HG03039 (cell line): ENCODE results near the gene CORO2B.

Experiments
- ATAC-seq: cut with Tn5 transposase; IDR thresholded peaks from one replicate; pipeline ENCODE4 v1.9.1; 2021; ENCODE audit warnings: mild to moderate bottlenecking, moderate library complexity; ENCODE audit not compliant: unreplicated experiment

The CORO2B gene

GRCh38 chr15:68553994-68554720, 24.6 kb upstream of the CORO2B start:
- ATAC-seq, result no peak

GRCh38 chr15:68554721-68555678, 23.8 kb upstream of the CORO2B start:
- no peak for ATAC-seq

GRCh38 chr15:68555679-68556037, 23.1 kb upstream of the CORO2B start:
- no peak for ATAC-seq

- no peak for ATAC-seq
Measured at GRCh38 chr15:68556139-68556990, 22.4 kb upstream of the CORO2B start.

GRCh38 chr15:68557469-68558317, 21.1 kb upstream of the CORO2B start:
- ATAC-seq, result no peak

- no peak for ATAC-seq
Measured at GRCh38 chr15:68558318-68559305, 20.2 kb upstream of the CORO2B start.

GRCh38 chr15:68559345-68560310, 19.2 kb upstream of the CORO2B start:
- no peak for ATAC-seq

- no peak for ATAC-seq
Measured at GRCh38 chr15:68560501-68561113, 18.2 kb upstream of the CORO2B start.

GRCh38 chr15:68561171-68561900, 17.5 kb upstream of the CORO2B start:
- no peak for ATAC-seq

GRCh38 chr15:68561901-68562300, 16.9 kb upstream of the CORO2B start:
- ATAC-seq, result no peak

GRCh38 chr15:68564173-68564572, 14.6 kb upstream of the CORO2B start:
- no peak for ATAC-seq

GRCh38 chr15:68565234-68565633, 13.6 kb upstream of the CORO2B start:
- no peak for ATAC-seq

- no peak for ATAC-seq
Measured at GRCh38 chr15:68565726-68566125, 13.1 kb upstream of the CORO2B start.

- ATAC-seq, result no peak
Measured at GRCh38 chr15:68566377-68566954, 12.3 kb upstream of the CORO2B start.

- ATAC-seq, result no peak
Measured at GRCh38 chr15:68567345-68567744, 11.4 kb upstream of the CORO2B start.

- ATAC-seq, result no peak
Measured at GRCh38 chr15:68570974-68571373, 7.8 kb upstream of the CORO2B start.
